WERI-Rb-1 (cell line): Measurements from ENCODE around the gene SSH3.
"Not testable (repeated sequence)": the region's sequence is repeated elsewhere in the genome, so short reads cannot be mapped to it uniquely, and the experiment has no call there.

ENCODE experiments used
- DNase-seq: peaks from one replicate; pipeline ENCODE4 v3.0.0-alpha.2; 2020
- H3K27ac ChIP-seq: fragments of 250-450 bp; sonication (Bioruptor Pico); 2 replicates; pipeline ENCODE4 v1.5.1; 2020; ENCODE audit warnings: mild to moderate bottlenecking, moderate library complexity
- H3K27me3 ChIP-seq: fragments of 250-450 bp; sonication (Bioruptor Pico); 2 replicates; pipeline ENCODE4 v1.5.1; 2021; ENCODE audit warnings: mild to moderate bottlenecking, low read depth, moderate library complexity; ENCODE audit not compliant: insufficient read depth, severe bottlenecking
- H3K36me3 ChIP-seq: fragments of 250-450 bp; sonication (Bioruptor Pico); 2 replicates; pipeline ENCODE4 v1.5.1; 2020; ENCODE audit warnings: mild to moderate bottlenecking, moderate library complexity
- H3K4me3 ChIP-seq: 2 replicates; pipeline ENCODE4 v1.5.1; 2011; ENCODE audit warnings: low read depth, mild to moderate bottlenecking, control low read depth, low read length
- H3K9me3 ChIP-seq: fragments of 250-450 bp; sonication (Bioruptor Pico); 2 replicates; pipeline ENCODE4 v1.5.1; 2021; ENCODE audit warnings: mild to moderate bottlenecking, moderate library complexity; ENCODE audit not compliant: severe bottlenecking
- TF ChIP-seq, protein P1 (sequence below): IDR thresholded peaks from 2 replicates; pipeline ENCODE4 v1.5.1; 2011; ENCODE audit warnings: low read depth, mild to moderate bottlenecking, control low read depth, inconsistent platforms, low read length

The SSH3 gene

DNA sequence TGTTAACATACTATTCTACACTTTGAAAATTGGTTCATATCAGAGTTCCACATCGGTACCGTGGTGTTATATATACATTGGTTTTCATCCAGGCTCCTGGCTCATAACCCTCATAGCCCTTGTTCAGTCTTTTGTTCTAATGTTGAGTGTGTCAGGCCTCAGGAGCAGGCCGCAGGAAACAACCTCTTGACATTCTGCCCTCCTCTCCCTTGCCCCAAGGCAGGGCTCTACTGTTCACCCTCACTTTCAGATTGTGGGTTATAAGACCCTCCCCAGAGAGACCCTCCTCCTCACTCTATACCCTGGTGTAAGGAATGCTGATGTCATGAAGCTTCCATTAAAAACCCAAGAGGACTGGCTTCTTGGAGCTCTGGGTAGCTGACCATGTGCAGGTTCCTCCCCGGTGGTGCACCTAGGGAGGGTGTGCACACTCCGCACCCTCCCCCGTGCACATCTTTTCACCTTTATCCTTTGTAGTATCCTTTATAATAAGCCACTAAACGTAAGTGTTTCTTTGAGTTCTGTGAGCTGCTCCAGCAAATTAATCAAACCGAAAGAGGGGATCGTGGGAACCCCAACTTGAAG, 12.1 kb downstream of the SSH3 start:
- Histone ChIP-seq H3K9me3 (no peaks in the 10 kb centered on the region), H3K27me3 (no peaks in the 10 kb centered on the region), H3K36me3 (no peaks in the 10 kb centered on the region), H3K27ac (no peak overlapping the region), H3K4me3 (no peak overlapping the region)
- no peak for DNase-seq
- TF ChIP-seq, protein P1, sequence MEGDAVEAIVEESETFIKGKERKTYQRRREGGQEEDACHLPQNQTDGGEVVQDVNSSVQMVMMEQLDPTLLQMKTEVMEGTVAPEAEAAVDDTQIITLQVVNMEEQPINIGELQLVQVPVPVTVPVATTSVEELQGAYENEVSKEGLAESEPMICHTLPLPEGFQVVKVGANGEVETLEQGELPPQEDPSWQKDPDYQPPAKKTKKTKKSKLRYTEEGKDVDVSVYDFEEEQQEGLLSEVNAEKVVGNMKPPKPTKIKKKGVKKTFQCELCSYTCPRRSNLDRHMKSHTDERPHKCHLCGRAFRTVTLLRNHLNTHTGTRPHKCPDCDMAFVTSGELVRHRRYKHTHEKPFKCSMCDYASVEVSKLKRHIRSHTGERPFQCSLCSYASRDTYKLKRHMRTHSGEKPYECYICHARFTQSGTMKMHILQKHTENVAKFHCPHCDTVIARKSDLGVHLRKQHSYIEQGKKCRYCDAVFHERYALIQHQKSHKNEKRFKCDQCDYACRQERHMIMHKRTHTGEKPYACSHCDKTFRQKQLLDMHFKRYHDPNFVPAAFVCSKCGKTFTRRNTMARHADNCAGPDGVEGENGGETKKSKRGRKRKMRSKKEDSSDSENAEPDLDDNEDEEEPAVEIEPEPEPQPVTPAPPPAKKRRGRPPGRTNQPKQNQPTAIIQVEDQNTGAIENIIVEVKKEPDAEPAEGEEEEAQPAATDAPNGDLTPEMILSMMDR, result no peak

GRCh38 chr11:67316882-67317204, 13.5 kb downstream of the SSH3 start:
- TF ChIP-seq, protein P1, result no peak
- H3K27ac ChIP-seq, result peak overlapping the region; percentile 95

GRCh38 chr11:67317205-67317887, 14.0 kb downstream of the SSH3 start:
- TF ChIP-seq, protein P1, result peak; percentile 90
- peak overlapping the region; percentile 90 for H3K4me3 ChIP-seq
- no peaks in the 10 kb centered on the region for H3K27me3 ChIP-seq
- H3K36me3 ChIP-seq, result no peaks in the 10 kb centered on the region
- DNase-seq, result peak; percentile 96
- peak overlapping the region; percentile 95 for H3K27ac ChIP-seq
- no peaks in the 10 kb centered on the region for H3K9me3 ChIP-seq

More at GRCh38 chr11:67316882-67317204, 13.5 kb downstream of the SSH3 start:
- H3K36me3 ChIP-seq, result no peaks in the 10 kb centered on the region
- no peaks in the 10 kb centered on the region for H3K9me3 ChIP-seq
- H3K4me3 ChIP-seq, result peak overlapping the region; percentile 90
- no peak for DNase-seq
- H3K27me3 ChIP-seq, result no peaks in the 10 kb centered on the region

DNA sequence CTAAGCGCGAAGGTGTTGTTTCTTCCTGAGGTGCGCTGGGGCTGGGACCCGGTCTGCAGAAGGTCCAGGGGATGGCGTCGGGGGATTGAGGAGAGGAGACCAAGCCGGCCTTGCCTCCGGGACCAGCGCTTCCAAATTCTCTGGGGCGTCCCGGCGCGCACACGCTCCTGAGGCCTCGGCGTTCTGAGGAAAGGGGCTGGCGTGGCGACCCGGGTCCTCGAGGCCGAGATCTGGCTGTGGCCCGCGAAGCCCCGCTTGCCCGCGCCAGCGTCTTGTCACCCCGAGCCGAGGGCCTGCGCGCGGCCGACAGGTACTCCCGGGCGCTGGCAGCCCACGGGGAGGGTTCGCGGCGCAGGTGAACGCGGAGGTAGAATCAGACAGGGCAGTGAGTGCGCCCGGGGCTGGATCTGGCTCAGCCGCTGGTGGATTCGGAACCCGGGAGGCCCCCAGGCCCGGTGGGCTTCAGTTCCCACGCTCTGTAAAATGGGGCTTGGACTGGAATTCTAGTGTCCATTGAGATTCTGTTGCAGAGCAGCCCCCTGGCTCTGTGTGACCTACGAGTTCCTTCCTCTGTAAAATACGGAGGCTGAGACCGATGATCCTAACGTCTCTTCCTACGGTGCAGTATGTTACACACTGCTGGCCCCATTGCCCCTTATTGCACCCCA, 14.7 kb downstream of the SSH3 start:
- Histone ChIP-seq H3K27ac (peak overlapping the region; percentile 95), H3K36me3 (no peaks in the 10 kb centered on the region), H3K9me3 (no peaks in the 10 kb centered on the region), H3K4me3 (peak overlapping the region; percentile 90), H3K27me3 (no peaks in the 10 kb centered on the region)
- TF ChIP-seq, protein P1, result no peak
- no peak for DNase-seq

GRCh38 chr11:67318876-67319275, 15.5 kb downstream of the SSH3 start:
- H3K4me3 ChIP-seq, H3K27me3 ChIP-seq, H3K27ac ChIP-seq, DNase-seq, H3K36me3 ChIP-seq, H3K9me3 ChIP-seq: not testable (repeated sequence)

DNA sequence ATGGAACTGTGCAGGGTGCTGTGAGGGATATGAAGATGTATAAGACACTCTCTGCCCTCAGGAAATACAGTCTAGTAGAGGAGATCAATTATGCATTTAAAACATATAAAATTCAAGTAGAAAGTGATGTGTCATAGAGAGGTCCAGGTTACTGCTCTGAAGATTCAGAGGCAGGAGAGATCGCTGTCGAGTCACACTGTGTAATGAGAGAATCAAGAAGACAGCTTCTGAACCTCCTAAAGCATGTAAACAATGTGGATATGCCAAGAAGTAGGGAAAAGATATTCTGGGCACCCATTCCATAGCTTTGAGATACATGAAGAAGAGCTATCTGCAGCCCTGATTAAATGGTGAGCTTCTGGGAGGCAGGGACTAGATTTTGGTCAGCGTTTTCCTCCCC, 16.7 kb downstream of the SSH3 start:
- Histone ChIP-seq H3K27me3 (no peaks in the 10 kb centered on the region), H3K4me3 (no peak overlapping the region), H3K36me3 (no peaks in the 10 kb centered on the region), H3K9me3 (no peaks in the 10 kb centered on the region), H3K27ac (no peak overlapping the region)
- TF ChIP-seq, protein P1, result no peak
- DNase-seq, result no peak
